SH-SY5Y (cell line): ENCODE data around the gene SCN5A.

Experiments
- GATA2 ChIP-seq: IDR thresholded peaks from 2 replicates; pipeline ENCODE4 v1.6.1; 2011; ENCODE audit warnings: mild to moderate bottlenecking, low read depth, low read length
- GATA3 ChIP-seq: IDR thresholded peaks from 2 replicates; pipeline ENCODE4 v1.6.1; 2011; ENCODE audit warnings: low read depth, mild to moderate bottlenecking, low read length, moderate library complexity

DNA sequence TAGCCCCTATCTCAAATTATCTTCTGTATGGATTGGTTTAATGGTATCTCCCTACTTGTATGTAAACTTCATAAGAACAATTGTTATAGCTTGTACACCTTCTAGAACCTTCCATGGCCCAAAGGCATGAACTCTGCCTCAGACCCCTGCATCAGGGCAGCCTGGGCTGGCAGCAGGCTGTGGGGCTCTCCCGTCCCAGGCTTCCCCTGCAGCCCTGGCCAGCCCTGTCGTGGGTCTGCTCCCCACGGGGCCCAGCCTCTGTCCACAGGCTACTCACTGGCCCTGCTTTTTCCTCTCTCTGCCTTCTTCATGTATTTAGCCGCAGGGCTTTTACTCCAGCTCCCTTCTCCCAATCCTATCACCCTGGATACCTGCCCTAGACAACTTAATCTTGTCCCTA, 4.4 kb downstream of the SCN5A start:
- TF ChIP-seq GATA2: no peak
- TF ChIP-seq GATA3: no peak
